ENCODE results near the gene ME3.

DNA sequence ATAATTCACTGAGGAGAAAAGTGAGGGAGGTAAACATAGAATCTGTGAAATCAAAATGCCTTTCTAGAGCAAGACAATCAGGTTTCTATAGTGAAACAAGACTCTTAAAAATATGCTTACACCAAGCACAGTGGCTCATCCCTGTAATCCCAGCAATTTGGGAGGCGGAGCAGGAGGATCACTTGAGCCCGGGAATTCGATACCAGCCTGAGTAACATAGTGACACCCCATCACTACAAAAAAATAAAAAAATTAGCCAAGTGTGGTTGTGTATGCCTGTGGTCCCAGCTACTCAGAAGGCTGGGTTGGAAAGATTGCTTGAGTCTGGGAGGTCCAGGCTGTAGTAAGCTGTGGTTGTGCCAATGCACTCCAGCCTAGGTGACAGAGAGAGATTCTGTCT, 43.2 kb upstream of the ME3 start:
- TF ChIP-seq, protein P1, sequence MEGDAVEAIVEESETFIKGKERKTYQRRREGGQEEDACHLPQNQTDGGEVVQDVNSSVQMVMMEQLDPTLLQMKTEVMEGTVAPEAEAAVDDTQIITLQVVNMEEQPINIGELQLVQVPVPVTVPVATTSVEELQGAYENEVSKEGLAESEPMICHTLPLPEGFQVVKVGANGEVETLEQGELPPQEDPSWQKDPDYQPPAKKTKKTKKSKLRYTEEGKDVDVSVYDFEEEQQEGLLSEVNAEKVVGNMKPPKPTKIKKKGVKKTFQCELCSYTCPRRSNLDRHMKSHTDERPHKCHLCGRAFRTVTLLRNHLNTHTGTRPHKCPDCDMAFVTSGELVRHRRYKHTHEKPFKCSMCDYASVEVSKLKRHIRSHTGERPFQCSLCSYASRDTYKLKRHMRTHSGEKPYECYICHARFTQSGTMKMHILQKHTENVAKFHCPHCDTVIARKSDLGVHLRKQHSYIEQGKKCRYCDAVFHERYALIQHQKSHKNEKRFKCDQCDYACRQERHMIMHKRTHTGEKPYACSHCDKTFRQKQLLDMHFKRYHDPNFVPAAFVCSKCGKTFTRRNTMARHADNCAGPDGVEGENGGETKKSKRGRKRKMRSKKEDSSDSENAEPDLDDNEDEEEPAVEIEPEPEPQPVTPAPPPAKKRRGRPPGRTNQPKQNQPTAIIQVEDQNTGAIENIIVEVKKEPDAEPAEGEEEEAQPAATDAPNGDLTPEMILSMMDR (conservative IDR thresholded peaks at IDR 0.05 in 1 of 2, IDR thresholded peaks at IDR 0.05 in 1 of 2; ENCODE audit: low read depth in 1 of 2, low read length in 2 of 2) = no peak
- TF ChIP-seq EZH2 (IDR thresholded peaks at IDR 0.05; ENCODE audit: low read length, missing control alignments) = no peak

Data from fibroblast of lung (primary cell).